G401.6 (cell line): ENCODE data around the gene NR6A1.
A peak's percentile ranks its signal among the peaks of the same experiment; 100 is the strongest.
"Not testable (repeated sequence)": the region's sequence is repeated elsewhere in the genome, so short reads cannot be mapped to it uniquely, and the experiment has no call there.

ENCODE experiments used
- FAIRE-seq: peaks from 2 replicates; lab custom pipeline; 2012; peaks lifted over from hg19 to GRCh38; lab: Jason Lieb, UNC

Gene NR6A1

DNA sequence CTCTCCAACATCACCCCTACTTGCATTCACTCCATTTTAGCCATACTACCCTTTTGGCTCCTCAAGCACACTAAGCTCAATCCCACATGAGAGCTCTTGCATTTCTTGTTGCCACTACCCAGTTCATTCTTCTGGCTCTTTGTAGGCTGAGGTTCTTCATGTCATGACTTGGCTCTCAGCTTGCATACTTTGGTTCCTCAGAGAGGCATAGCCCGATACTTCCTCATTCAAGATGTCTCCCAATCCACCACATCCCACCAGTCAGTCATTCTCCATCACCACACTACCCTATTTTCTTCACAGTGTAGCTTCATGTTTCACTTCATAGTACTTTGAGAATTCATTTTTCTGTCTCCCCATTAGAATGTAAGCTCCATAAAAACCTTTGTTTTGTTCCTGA lies 116.7 kb downstream of the NR6A1 start:
- no peak for FAIRE-seq

DNA sequence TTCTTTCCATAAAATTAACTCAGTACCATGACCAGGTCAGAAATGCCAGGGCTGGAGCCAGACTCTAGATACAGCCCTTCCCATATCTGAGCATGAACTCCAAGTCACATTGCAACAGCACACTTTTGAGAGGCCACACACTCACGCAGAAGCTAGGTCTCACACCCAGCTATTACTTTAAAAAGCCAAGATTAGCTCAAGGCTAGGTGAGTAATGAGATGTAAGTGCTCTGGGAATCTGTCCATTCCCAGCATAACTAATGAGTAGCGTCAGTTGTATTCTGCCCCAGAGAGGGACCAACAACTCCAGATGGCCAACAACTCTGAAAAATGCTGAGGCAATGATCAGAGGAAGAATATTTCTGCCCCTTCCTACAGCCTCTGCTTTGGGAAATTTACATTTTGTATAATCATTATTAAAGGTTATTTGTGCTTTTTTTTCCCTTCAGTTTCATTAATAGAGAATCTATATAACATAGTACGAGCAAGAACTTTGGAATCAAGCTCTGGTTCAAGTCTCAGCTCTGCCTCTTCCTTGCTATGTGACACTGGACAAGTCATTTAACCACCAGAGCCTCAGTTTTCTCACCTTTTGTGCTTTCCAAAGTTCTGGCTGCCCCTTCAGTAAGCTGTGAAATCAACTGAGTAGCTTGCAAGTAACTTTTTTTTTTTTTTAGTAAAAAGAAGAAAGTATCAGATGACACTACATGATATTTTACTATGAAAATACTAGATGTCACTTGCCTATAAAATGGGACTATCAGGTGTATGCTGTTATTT lies 118.3 kb downstream of the NR6A1 start:
- FAIRE-seq: no peak

DNA sequence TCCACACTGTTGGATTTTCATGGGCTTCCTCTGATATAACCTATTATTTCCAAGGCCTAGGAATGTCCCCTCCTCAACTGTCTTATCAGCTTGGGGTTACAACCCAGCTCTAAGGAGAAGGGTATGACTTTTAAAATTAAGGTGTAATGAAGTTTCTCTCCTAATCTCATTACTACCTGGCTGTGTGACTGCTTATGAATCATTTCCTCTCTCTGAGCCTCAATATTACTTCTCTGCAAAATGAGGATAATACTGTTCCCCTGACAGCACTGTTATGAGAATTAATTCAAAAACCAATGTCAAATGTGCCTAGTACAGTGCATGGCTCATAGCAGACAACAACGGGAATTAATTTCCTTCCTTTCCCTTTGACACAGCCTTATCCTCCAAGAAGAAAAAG lies 118.9 kb downstream of the NR6A1 start:
- peak; percentile 98 for FAIRE-seq

DNA sequence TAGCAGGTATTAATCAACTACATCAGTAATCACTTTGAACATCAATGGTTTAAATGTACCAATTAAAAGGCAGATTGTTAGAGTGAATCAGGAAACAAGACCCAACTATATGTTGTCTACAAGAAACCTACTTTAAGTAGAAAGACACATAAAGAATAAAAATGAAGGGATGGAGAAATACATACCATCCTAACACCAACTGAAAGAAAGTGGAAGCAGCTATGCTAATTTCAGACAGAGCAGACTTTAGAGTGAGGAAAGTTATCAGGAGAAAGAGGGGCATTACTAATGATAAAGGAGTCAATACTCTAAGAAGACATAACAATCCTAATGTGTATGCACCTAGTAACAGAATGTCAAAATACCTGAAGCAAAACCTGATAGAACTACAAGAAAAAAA lies 125.8 kb downstream of the NR6A1 start:
- FAIRE-seq: no peak

DNA sequence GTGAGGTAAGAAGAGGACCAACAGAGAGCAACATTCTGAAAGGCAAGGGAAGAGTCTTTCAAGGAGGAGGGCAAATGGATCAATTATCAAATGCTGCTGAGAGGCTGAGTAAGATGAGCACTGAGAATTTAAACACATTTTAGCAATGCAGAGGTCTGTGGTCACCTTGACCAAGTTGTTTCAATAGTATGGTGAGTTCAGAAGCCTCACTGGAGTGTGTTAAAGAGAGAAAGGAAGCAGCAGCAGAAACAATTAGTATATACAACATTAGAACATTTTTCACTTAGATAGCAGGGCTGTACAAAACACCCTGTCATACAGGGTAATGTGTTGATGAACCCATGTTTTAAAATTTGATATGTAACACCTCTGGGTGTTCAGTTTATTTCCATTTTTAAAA lies 131.5 kb downstream of the NR6A1 start:
- no peak for FAIRE-seq

DNA sequence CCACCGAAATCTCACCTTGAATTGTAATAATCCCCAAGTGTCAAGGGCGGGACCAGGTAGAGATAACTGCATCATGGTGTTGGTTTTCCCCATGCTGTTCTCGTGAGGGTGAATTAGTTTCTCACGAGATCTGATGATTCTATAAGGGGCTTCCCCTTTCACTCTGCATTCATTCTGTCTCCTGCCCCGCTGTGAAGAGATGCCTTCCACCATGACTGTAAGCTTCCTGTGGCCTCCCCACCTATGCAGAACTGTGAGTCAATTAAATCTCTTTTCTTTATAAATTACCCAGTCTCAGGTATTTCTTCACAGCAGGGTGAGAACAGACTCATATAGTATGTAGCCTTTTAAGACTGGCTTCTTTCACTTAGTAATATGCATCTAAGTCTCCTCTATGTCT lies 135.8 kb downstream of the NR6A1 start:
- FAIRE-seq: no peak

DNA sequence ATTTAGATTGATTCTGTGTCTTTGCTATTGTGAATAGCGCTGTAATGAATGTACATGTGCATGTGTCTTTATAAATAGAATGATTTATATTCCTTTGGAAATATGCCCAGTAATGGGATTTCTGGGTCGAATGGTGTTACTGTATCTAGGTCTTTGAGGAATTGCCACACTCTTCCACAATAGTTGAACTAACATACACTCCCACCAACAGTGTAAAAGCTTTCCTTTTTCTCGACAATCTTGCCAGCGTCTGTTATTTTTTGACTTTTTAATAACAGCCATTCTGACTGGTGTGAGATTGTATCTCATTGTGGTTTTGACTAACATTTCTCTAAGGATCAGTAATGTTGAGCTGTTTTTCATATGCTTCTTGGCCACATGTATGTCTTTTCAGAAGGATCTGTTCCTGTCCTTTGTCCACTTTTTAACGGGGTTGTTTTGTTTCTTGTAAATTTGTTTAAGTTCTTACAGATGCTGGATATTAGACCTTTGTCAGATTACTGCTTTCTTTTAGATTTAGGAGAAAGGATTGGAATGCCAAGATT lies 139.0 kb downstream of the NR6A1 start:
- no peak for FAIRE-seq

DNA sequence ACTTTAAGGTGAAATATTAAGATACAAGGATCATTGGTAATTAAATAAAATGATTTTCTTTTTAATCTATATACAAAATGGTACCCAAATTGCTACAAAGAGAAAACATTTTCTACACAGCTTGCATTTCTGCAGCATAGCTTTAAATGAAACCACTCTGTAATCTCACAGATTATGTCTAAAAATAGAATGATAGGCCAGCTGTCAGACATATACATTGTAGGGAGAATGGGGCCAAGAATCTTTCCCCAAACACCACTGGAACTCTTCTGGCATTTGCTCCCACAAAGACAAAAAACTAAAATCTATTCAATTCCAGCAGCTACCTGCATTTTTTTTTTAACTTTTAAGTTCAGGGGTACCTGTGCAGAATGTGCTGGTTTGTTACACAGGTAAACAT lies 139.8 kb downstream of the NR6A1 start:
- no peak for FAIRE-seq

DNA sequence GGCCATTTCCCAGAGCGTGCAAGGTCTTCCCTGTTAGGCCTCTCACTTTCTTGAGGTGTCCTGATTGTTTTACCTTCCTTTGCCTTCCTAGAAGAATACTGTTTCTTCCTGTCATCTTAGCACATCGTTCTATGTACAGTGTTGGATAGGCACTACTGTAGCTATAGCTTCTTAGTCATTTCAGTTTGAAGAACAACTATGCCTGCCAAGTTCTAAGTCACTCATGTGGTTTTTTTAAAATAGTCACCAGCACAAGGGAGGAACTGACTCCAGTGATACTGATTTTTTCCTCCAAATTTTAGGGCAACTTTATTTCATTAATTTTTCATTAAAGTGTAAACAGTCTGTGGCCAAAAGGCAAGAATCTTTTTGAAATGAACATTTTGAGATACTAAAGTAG lies 141.5 kb downstream of the NR6A1 start:
- no peak for FAIRE-seq

DNA sequence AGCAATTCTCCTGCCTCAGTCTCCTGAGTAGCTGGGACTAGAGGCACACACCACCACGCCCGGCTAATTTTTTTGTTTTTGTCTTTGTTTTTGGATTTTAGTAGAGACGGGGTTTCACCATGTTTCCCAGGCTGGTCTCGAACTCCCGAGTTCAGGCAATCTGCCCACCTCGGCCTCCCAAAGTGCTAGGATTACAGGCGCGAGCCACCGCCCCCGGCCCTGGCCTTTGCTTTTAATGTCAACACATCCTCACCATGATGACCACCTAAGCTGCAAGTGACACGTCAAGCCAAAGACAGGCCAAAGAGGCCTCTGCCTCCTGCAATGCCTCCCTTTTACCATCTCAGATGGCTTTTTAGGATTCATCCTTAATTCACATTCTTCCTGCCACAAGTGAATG lies 142.4 kb downstream of the NR6A1 start:
- FAIRE-seq: no peak

DNA sequence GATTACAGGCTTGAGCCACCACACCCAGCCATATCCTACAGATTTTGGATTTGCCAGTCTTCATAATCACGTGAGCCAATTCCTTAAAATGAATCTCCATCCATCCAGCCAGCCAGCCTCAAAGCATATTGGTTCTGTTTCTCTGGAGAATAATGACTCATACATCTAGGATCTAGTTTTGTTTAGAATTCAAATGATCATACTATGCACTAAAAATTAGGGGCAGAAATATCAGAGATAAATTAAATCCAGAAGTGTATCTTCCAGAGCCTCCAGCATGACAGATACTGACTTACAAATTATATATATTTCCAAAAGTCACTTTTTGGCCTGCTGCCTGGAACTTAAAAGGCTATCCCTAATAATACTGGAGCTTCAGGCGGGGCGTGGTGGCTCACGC lies 144.8 kb downstream of the NR6A1 start:
- FAIRE-seq: no peak

DNA sequence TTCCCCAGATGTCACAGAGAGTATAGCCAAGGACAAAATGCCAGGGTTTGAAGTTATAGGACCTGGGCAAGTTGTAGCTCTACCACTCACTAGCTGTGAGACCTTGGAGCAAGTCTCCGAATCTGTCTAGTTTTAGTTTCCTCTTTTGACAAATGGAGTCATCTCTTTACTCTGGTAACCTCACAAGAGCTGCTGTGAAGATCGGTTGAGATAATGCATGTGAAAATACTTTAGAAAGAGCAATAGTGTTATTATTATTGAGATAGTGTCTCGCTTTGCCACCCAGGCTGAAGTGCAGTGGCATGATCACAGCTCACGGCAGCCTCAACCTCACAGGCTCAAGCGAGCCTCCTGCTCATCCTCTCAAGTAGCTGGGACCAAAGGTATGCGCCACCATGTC lies 146.0 kb downstream of the NR6A1 start:
- no peak for FAIRE-seq

DNA sequence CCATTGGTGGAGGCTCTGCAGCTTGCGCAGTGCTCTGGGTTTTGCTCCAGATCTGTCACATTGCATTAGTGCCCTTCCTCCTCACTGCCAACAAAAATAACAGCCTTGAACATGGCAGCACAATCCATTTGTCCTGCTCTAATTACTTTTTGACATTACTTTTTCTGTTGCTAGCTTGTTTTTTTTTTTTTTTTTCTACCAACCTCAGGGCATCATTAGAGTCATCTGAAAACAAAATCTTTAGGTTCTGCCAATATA lies 146.4 kb downstream of the NR6A1 start:
- FAIRE-seq: no peak

DNA sequence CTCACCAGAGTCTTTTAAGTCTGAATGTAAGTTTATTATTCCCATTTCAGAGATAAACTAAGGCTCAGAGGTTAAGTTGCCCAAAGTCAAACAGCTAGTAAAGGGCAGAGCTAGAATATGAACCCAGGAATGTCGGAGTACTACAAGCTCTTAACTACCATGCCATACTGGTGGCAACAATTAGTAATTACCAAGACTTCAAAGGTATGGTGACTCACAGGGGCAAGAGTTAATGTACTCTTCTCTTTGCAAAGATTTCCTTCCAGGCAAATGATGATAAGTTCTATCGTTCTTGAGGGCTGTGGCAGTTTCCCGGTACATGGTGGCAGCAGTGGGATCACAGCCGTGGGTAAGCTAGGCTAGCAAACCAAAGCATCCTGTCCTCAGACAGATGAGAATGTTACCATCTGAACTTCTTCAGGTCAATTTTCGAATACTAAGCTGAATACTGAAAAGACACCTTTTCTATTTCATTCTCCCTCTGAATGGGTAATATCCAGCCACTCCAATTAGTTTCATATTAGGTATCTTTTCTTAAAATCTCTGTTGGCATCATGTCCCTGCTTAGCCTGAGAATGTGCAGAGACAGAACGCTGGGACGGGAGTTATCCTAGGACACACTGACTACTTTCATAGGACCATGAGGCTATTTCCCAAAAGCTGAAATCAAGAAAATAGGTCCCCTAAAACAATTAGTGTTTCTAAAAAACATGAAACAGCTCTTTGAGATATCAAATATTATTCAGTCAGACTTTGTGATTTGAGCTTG lies 147.0 kb downstream of the NR6A1 start:
- no peak for FAIRE-seq

DNA sequence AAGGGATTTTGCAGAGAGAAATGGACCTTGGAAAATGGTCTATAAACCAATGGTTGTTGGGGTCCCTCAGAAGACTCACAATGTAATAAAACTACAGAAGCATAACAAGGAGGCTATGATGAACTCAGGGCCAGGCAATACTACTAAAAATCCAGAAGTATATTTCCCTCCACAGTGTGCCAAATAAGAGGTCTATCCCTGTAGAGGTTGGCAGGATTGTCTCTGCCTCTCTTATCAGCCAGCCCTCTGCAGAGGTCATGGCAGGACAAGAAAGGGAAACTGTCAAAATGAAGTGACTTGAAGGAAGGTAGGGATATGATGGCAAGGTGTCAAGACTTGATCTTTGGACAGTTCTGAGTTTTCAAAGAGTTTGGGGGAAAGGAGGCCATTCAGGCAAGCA lies 148.2 kb downstream of the NR6A1 start:
- FAIRE-seq: no peak

DNA sequence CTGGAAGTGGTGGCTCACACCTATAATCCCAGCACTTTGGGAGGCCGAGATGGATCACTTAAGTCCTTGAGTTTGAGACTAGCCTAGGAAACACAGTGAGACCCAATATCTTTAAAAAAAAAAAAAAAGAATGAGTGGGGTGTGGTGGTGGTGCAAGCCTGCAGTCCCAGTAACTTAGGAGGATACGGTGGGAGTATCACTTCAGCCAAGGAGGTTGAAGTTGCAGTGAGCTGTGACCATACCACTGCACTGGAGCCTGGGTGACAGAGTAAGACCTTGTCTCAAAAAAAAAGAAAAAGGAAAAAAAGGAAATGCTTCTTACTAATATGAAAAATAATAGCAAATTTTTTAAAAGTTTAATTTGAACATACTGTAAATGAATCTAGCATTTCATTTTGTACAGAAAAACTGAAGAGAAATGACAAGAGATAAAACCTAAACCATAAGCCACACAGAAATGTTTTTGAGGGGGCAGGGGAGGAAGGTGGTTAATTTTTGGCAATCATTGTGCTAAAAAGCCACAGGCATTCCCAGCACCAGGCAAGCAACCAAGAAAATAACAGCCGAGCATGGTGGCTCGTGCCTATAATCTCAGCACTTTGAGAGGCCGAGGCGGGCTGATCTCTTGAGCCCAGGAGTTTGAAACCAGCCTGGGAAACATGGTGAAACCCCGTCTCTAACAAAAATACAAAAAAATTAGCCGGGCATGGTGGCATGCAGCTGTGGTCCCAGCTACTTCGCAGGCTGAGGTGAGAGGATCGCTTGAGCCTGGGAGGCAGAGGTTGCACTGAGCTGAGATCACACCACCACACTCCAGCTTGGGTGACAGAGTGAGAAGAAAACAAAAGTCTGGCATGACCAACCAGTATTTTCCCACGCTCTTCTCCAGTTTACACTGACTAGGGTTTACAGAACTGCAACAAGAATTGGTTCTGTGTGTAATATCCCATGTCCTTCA lies 149.5 kb downstream of the NR6A1 start:
- no peak for FAIRE-seq

DNA sequence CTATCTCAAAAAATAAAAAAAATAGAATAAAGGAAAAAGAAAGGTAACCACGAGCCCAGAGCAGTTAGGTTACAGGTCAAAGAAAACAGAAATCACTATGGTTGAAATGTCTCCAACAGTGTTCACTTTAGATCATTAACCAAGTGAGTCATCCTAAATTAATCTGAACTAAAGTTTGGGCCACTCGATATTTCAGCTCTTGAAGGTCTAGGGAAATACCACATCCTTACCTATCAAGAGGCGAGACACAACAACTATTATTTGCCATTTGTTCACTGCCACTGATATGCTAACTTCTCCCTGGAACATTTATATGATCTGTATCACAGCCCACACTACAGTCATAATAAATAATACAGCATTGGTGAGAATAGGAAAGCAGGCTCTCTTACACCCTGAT lies 152.6 kb downstream of the NR6A1 start:
- no peak for FAIRE-seq

DNA sequence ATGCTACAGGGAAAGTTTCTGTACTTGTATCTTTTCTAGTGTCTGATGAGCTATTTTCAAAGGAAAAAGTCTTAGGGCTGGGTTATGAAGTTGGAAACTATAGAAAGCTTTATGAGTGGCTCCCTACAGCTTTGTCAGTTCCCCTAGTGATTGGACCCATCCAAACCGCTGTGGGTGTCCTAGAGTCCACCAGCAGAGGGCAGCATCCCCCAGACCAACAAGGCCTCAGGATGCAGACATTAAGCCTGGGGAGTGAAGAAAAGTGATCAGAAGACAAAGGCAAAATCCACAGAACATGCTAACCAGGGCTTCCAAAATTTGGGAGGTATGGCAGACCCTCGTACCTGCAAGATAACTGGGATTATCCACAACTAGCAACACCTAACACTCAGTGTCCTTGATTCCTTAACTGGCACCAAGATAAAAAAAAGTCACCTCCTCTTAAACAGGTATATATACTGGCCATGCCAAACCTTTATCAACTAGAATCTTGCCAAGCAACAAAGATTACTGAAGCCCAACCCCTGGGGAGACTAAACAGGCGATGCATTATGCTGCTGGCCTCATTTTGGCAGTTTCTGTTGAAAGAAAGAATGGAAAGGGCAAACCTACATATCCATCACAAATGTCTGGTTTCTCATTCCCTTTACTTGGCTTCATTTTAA lies 153.5 kb downstream of the NR6A1 start:
- peak; percentile 93 for FAIRE-seq

DNA sequence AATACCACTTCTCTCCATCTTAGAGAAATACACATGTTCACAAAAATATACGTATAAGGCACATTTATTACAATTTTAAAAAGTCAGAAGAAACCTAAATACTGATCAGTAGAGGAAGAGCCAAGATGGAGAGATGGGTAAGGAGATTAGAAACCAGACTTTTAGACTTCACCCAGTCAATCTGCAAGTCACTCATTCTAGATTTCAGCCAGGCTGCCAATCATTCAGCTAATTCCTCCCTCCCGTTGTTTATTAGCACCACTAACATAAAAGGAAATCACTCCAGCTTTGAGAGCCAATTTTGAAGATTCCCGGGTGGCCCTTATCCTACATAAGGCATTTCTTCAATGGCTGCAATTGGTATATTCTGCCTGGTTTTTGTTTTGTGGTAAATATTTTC lies 154.2 kb downstream of the NR6A1 start:
- no peak for FAIRE-seq

DNA sequence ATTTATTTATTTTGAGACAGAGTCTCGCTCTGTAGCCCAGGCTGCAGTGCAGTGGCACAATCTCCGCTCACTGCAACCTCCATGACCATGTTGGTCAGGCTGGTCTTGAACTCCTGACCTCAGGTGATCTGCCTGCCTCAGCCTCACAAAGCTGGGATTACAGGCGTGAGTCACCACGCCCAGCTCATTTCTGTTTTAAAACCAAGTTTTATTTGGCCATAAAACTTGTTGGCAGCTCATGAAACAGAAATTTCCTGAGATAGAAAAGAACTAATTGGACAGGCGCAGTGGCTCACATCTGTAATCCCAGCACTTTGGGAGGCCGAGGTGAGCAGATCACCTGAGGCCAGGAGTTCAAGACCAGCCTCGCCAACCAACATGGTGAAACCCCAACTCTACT lies 155.3 kb downstream of the NR6A1 start:
- FAIRE-seq: not testable (repeated sequence)

DNA sequence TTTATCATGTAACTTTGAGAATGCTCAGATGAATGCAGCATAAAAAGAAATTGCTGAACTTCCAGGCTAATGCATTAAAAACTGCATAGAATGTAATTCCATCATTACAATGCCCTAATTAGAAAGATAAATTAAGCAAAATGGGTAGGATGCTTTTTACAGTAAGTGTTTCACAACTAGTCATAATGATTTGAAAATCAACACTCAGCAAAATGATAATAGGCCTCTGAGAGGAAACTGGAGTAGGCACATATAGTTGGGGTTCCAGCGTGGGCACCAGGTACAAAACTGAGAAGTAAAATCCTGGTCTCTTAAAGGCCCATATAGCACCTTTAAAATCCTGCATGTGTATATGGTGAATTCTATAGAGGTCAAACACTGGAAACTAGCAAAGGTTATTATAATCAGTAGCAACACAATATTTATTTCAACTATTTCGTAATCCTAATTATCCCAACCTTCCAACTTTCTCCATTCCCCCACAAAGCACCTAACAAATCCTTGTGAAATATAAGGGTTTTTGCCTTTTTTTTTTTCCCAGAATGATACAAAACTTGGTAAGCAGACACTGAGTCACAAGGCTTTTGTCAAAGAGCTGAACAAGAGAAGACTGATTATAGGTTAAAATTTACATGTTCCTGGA lies 155.9 kb downstream of the NR6A1 start:
- no peak for FAIRE-seq

DNA sequence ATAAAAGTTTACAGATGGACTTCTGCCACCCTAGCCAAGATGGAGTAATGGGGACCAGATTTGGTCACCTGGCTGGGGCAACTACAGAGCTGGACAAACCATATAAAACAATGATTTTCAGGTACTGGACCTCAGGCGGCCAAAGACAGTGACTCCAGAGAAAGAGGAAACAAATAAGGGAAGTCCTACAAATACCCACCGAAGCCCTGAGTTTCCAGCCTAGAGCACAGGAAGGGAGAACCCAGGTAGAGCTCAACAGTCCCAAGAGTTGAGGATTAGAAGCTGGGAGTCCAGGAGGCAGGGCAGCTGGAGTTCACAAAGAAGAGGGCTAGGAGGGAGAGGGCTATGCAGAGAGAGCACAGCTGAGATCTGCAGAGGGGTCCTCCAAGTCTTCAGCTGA lies 157.3 kb downstream of the NR6A1 start:
- FAIRE-seq: no peak
